ENCODE results near the gene LINGO4.

The LINGO4 gene

GRCh38 chr1:151834239-151834638 lies 29.0 kb upstream of the LINGO4 start:
- no peak for DNase-seq (ENCODE audit: low read depth in 1 of 2, low spot score in 1 of 2)

GRCh38 chr1:151833172-151833900 lies 28.1 kb upstream of the LINGO4 start:
- no peak for DNase-seq (ENCODE audit: low read depth in 1 of 2, low spot score in 1 of 2)

- DNase-seq (ENCODE audit: low read depth in 1 of 2, low spot score in 1 of 2), result no peak
Measured at GRCh38 chr1:151832318-151832980, 27.2 kb upstream of the LINGO4 start.

- DNase-seq (ENCODE audit: low read depth in 1 of 2, low spot score in 1 of 2), result no peak
Measured at GRCh38 chr1:151831605-151832004, 26.4 kb upstream of the LINGO4 start, which contains the start of gene RORC. TSS of gene RORC (minus strand) at chr1:151831802. CDS start at chr1:151831764, 38 bp downstream.

- no peak for DNase-seq (ENCODE audit: low read depth in 1 of 2, low spot score in 1 of 2)
Measured at GRCh38 chr1:151831256-151831591, 26.0 kb upstream of the LINGO4 start.

GRCh38 chr1:151830055-151830454 lies 24.8 kb upstream of the LINGO4 start:
- DNase-seq (ENCODE audit: low read depth in 1 of 2, low spot score in 1 of 2), result no peak

GRCh38 chr1:151829352-151830046 lies 24.3 kb upstream of the LINGO4 start:
- DNase-seq (ENCODE audit: low read depth in 1 of 2, low spot score in 1 of 2), result no peak

- no peak for DNase-seq (ENCODE audit: low read depth in 1 of 2, low spot score in 1 of 2)
Measured at GRCh38 chr1:151828921-151829320, 23.7 kb upstream of the LINGO4 start.

GRCh38 chr1:151827853-151828252 lies 22.6 kb upstream of the LINGO4 start:
- no peak for DNase-seq (ENCODE audit: low read depth in 1 of 2, low spot score in 1 of 2)

- DNase-seq (ENCODE audit: low read depth in 1 of 2, low spot score in 1 of 2), result no peak
Measured at GRCh38 chr1:151825751-151826660, 20.8 kb upstream of the LINGO4 start.

GRCh38 chr1:151825204-151825603 lies 20.0 kb upstream of the LINGO4 start:
- no peak for DNase-seq (ENCODE audit: low read depth in 1 of 2, low spot score in 1 of 2)

GRCh38 chr1:151823175-151823574 lies 18.0 kb upstream of the LINGO4 start:
- DNase-seq (ENCODE audit: low read depth in 1 of 2, low spot score in 1 of 2), result no peak

GRCh38 chr1:151822404-151822803 lies 17.2 kb upstream of the LINGO4 start:
- DNase-seq (ENCODE audit: low read depth in 1 of 2, low spot score in 1 of 2), result no peak

GRCh38 chr1:151820940-151821339 lies 15.7 kb upstream of the LINGO4 start:
- DNase-seq (ENCODE audit: low read depth in 1 of 2, low spot score in 1 of 2), result no peak

GRCh38 chr1:151819976-151820623 lies 14.9 kb upstream of the LINGO4 start:
- no peak for DNase-seq (ENCODE audit: low read depth in 1 of 2, low spot score in 1 of 2)

- DNase-seq (ENCODE audit: low read depth in 1 of 2, low spot score in 1 of 2), result no peak
Measured at GRCh38 chr1:151819227-151819835, 14.1 kb upstream of the LINGO4 start.

GRCh38 chr1:151817353-151817730 lies 12.1 kb upstream of the LINGO4 start:
- no peak for DNase-seq (ENCODE audit: low read depth in 1 of 2, low spot score in 1 of 2)

GRCh38 chr1:151816548-151817352 lies 11.5 kb upstream of the LINGO4 start:
- no peak for DNase-seq (ENCODE audit: low read depth in 1 of 2, low spot score in 1 of 2)

- DNase-seq (ENCODE audit: low read depth in 1 of 2, low spot score in 1 of 2), result no peak
Measured at GRCh38 chr1:151815716-151816327, 10.6 kb upstream of the LINGO4 start.
